Placental epithelial cell (primary cell): ENCODE data around the gene CPSF4L. TPM values are rescaled to one million over a fixed set of nuclear protein-coding genes. Genes with fewer than 3 reads are reported as not detected.

Source experiments
- total RNA-seq: library from RNA; depleted of rRNA; stranded (reverse); fragments of >200 nt; gene quantifications from 2 replicates; pipeline ENCODE4 v1.2.3, GENCODE V29; 2012

CPSF4L gene
- not detected in 2 replicates for total RNA-seq

DNA sequence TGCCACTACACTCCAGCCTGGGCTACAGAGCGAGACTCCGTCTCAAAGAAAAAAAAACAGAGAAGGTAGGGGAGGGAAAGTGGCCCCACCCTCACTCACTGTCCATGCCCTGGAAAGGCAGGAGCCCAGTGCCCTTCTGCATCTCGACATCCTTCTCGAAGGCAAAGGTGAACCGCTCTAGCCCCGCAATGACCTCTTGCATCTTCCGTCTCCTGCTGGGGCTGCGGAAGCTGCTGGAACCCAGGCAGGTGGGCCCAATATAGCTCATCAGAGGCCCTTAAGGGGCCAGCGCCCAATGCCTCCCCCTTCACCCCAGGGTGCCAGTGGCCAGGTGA, at the start of gene CPSF4L:
Gene CPSF4L (minus strand): TSS at position 264 of the 335 bp plus-strand sequence. CDS start 62 bp downstream, at position 202.

Other genes starting within 250 kb of the CPSF4L start
- gene SLC39A11, start 169.2 kb downstream of the CPSF4L start, total RNA-seq: 19.7 and 21.2 TPM in 2 replicates
- not detected in 2 replicates for gene SSTR2, start 96.9 kb downstream of the CPSF4L start, total RNA-seq
- gene COG1, start 68.8 kb downstream of the CPSF4L start, total RNA-seq: 25.9 and 27.5 TPM in 2 replicates
- 22.7 and 28.7 TPM in 2 replicates for gene CDC42EP4, start 50.1 kb upstream of the CPSF4L start, total RNA-seq